ENCODE measurements around the gene OR52L1. TPM values are rescaled to one million over a fixed set of nuclear protein-coding genes. Genes with fewer than 3 reads are reported as not detected.

Gene OR52L1
- total RNA-seq, 1 experiment from 2014 or later: not detected

Other genes starting within 250 kb of the OR52L1 start
- not detected for gene OR52N4, start 232.7 kb downstream of the OR52L1 start, total RNA-seq (2021; ENCODE audit: unreplicated experiment)
- not detected for gene OR52N5, start 203.6 kb downstream of the OR52L1 start, total RNA-seq (2021; ENCODE audit: unreplicated experiment)
- not detected for gene OR52N1, start 195.7 kb downstream of the OR52L1 start, total RNA-seq (2021; ENCODE audit: unreplicated experiment)
- not detected for gene OR52N2, start 178.1 kb downstream of the OR52L1 start, total RNA-seq (2021; ENCODE audit: unreplicated experiment)
- not detected for gene OR52E6, start 145.1 kb downstream of the OR52L1 start, total RNA-seq (2021; ENCODE audit: unreplicated experiment)
- gene OR52E8, start 129.3 kb downstream of the OR52L1 start, total RNA-seq (2021; ENCODE audit: unreplicated experiment): not detected
- not detected for gene OR52E4, start 106.4 kb downstream of the OR52L1 start, total RNA-seq (2021; ENCODE audit: unreplicated experiment)
- not detected for gene OR52E5, start 93.8 kb downstream of the OR52L1 start, total RNA-seq (2021; ENCODE audit: unreplicated experiment)
- not detected for gene OR56A3, start 44.7 kb downstream of the OR52L1 start, total RNA-seq (2021; ENCODE audit: unreplicated experiment)
- not detected for gene OR56A5, start 18.5 kb downstream of the OR52L1 start, total RNA-seq (2021; ENCODE audit: unreplicated experiment)
- not detected for gene OR56A4, start 20.0 kb upstream of the OR52L1 start, total RNA-seq (2021; ENCODE audit: unreplicated experiment)
- gene OR56A1, start 43.8 kb upstream of the OR52L1 start, total RNA-seq (2021; ENCODE audit: unreplicated experiment): not detected
- not detected for gene OR56B4, start 120.7 kb upstream of the OR52L1 start, total RNA-seq (2021; ENCODE audit: unreplicated experiment)
- gene OR52B2, start 183.3 kb upstream of the OR52L1 start, total RNA-seq (2021; ENCODE audit: unreplicated experiment): not detected
- not detected for gene OR52W1, start 212.2 kb upstream of the OR52L1 start, total RNA-seq (2021; ENCODE audit: unreplicated experiment)
- not detected for gene C11orf42, start 218.6 kb upstream of the OR52L1 start, total RNA-seq (2021; ENCODE audit: unreplicated experiment)
- 42.8 TPM for gene FHIP1B, start 247.7 kb upstream of the OR52L1 start, total RNA-seq (2021; ENCODE audit: unreplicated experiment)

Data from Panc1 (cell line).